ENCODE results near the gene BLACAT1.

BLACAT1 gene

DNA sequence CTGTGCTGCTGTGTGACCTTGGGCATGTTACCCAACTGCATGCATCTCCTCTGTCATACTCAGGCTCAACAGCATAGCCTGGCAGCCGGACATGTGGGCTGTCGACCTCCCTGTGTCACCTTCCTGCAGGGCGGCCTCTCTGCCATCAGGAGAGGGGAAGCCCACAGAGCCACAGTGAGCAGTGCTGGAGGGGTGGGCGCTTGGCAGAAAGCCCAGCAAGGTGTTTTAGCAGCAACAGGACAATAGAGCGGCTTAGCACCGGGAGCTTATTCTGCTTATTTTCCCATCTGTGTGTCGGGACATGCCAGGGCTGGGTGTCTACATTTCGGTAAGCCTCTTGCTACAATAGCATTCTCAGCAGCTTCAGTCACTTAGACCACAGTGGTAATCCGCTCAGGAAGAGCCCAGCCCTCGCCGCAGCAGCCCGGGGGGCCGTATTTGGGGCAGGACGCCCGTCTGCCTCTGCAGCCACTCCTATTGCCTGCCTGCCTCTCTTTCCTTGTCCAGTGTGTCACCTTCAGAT, 25.8 kb upstream of the BLACAT1 start:
- no peak for ATAC-seq
- no peak for TF ChIP-seq ZNF70 (CRISPR knock-in tag; IDR thresholded peaks at IDR 0.05)
- no peak for TF ChIP-seq PPARA (CRISPR knock-in tag; IDR thresholded peaks at IDR 0.05; ENCODE audit: borderline replicate concordance)
- no peak for TF ChIP-seq BACH2 (CRISPR knock-in tag; IDR thresholded peaks at IDR 0.05; ENCODE audit: borderline replicate concordance)
- TF ChIP-seq RARB (CRISPR knock-in tag; IDR thresholded peaks at IDR 0.05) = no peak
- TF ChIP-seq GLIS3 (CRISPR knock-in tag; IDR thresholded peaks at IDR 0.05) = no peak
- TF ChIP-seq, protein P1, sequence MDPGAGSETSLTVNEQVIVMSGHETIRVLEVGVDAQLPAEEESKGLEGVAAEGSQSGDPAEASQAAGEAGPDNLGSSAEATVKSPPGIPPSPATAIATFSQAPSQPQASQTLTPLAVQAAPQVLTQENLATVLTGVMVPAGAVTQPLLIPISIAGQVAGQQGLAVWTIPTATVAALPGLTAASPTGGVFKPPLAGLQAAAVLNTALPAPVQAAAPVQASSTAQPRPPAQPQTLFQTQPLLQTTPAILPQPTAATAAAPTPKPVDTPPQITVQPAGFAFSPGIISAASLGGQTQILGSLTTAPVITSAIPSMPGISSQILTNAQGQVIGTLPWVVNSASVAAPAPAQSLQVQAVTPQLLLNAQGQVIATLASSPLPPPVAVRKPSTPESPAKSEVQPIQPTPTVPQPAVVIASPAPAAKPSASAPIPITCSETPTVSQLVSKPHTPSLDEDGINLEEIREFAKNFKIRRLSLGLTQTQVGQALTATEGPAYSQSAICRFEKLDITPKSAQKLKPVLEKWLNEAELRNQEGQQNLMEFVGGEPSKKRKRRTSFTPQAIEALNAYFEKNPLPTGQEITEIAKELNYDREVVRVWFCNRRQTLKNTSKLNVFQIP (CRISPR knock-in tag; IDR thresholded peaks at IDR 0.05; ENCODE audit: borderline replicate concordance, low read depth) = no peak
- TF ChIP-seq ISL1 (CRISPR knock-in tag; IDR thresholded peaks at IDR 0.05) = no peak
- TF ChIP-seq SNAI2 (CRISPR knock-in tag; IDR thresholded peaks at IDR 0.05) = no peak
- TF ChIP-seq TCF4 (CRISPR knock-in tag; IDR thresholded peaks at IDR 0.05; ENCODE audit: borderline replicate concordance) = no peak
- TF ChIP-seq ZC3H10 (CRISPR knock-in tag; IDR thresholded peaks at IDR 0.05) = no peak
- no peak for TF ChIP-seq ZNF8 (CRISPR knock-in tag; IDR thresholded peaks at IDR 0.05)
- no peak for TF ChIP-seq ZFP3 (CRISPR knock-in tag; IDR thresholded peaks at IDR 0.05)
- TF ChIP-seq ESRRG (CRISPR knock-in tag; IDR thresholded peaks at IDR 0.05) = no peak
- TF ChIP-seq, protein P2, sequence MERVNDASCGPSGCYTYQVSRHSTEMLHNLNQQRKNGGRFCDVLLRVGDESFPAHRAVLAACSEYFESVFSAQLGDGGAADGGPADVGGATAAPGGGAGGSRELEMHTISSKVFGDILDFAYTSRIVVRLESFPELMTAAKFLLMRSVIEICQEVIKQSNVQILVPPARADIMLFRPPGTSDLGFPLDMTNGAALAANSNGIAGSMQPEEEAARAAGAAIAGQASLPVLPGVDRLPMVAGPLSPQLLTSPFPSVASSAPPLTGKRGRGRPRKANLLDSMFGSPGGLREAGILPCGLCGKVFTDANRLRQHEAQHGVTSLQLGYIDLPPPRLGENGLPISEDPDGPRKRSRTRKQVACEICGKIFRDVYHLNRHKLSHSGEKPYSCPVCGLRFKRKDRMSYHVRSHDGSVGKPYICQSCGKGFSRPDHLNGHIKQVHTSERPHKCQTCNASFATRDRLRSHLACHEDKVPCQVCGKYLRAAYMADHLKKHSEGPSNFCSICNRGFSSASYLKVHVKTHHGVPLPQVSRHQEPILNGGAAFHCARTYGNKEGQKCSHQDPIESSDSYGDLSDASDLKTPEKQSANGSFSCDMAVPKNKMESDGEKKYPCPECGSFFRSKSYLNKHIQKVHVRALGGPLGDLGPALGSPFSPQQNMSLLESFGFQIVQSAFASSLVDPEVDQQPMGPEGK (CRISPR knock-in tag; IDR thresholded peaks at IDR 0.05; ENCODE audit: borderline replicate concordance) = no peak
- TF ChIP-seq, protein P3, sequence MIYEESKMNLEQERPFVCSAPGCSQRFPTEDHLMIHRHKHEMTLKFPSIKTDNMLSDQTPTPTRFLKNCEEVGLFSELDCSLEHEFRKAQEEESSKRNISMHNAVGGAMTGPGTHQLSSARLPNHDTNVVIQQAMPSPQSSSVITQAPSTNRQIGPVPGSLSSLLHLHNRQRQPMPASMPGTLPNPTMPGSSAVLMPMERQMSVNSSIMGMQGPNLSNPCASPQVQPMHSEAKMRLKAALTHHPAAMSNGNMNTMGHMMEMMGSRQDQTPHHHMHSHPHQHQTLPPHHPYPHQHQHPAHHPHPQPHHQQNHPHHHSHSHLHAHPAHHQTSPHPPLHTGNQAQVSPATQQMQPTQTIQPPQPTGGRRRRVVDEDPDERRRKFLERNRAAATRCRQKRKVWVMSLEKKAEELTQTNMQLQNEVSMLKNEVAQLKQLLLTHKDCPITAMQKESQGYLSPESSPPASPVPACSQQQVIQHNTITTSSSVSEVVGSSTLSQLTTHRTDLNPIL (CRISPR knock-in tag; IDR thresholded peaks at IDR 0.05; ENCODE audit: low read depth) = no peak
- TF ChIP-seq OSR1 (CRISPR knock-in tag; IDR thresholded peaks at IDR 0.05) = no peak

DNA sequence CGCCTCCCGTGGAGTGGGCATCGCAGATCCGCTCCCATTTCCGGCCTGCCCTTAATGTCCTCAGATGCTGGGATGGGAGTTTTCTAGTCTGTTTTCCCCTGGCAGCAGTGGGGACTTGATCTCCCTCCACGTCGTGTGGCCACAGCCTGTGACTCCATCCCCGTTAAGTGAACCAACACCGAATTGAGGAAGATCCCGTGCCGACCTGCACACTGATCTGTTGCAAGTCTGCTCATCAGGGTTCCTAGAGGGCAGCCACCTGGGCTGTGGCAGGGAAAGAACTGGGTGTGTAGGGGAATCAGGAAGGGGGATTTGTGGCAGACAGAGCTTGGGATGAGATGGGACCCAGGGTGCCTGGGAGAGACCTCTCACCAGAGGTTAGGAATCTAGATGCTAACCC, 25.4 kb upstream of the BLACAT1 start:
- no peak for ATAC-seq
- TF ChIP-seq, protein P4, sequence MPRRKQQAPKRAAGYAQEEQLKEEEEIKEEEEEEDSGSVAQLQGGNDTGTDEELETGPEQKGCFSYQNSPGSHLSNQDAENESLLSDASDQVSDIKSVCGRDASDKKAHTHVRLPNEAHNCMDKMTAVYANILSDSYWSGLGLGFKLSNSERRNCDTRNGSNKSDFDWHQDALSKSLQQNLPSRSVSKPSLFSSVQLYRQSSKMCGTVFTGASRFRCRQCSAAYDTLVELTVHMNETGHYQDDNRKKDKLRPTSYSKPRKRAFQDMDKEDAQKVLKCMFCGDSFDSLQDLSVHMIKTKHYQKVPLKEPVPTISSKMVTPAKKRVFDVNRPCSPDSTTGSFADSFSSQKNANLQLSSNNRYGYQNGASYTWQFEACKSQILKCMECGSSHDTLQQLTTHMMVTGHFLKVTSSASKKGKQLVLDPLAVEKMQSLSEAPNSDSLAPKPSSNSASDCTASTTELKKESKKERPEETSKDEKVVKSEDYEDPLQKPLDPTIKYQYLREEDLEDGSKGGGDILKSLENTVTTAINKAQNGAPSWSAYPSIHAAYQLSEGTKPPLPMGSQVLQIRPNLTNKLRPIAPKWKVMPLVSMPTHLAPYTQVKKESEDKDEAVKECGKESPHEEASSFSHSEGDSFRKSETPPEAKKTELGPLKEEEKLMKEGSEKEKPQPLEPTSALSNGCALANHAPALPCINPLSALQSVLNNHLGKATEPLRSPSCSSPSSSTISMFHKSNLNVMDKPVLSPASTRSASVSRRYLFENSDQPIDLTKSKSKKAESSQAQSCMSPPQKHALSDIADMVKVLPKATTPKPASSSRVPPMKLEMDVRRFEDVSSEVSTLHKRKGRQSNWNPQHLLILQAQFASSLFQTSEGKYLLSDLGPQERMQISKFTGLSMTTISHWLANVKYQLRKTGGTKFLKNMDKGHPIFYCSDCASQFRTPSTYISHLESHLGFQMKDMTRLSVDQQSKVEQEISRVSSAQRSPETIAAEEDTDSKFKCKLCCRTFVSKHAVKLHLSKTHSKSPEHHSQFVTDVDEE (CRISPR knock-in tag; IDR thresholded peaks at IDR 0.05) = no peak
- TF ChIP-seq ZC3H10 (CRISPR knock-in tag; IDR thresholded peaks at IDR 0.05) (no peak), GLIS3 (CRISPR knock-in tag; IDR thresholded peaks at IDR 0.05) (no peak), ZFP30 (CRISPR knock-in tag; IDR thresholded peaks at IDR 0.05) (no peak), BACH2 (CRISPR knock-in tag; IDR thresholded peaks at IDR 0.05; ENCODE audit: borderline replicate concordance) (no peak), ZNF8 (CRISPR knock-in tag; IDR thresholded peaks at IDR 0.05) (no peak), TOX (CRISPR knock-in tag; IDR thresholded peaks at IDR 0.05; ENCODE audit: borderline replicate concordance) (no peak), SNAI2 (CRISPR knock-in tag; IDR thresholded peaks at IDR 0.05) (no peak), ZFP3 (CRISPR knock-in tag; IDR thresholded peaks at IDR 0.05) (no peak), ESRRG (CRISPR knock-in tag; IDR thresholded peaks at IDR 0.05) (no peak), ARNTL (CRISPR knock-in tag; IDR thresholded peaks at IDR 0.05; ENCODE audit: borderline replicate concordance, low read depth) (no peak), PPARA (CRISPR knock-in tag; IDR thresholded peaks at IDR 0.05; ENCODE audit: borderline replicate concordance) (no peak), TCF4 (CRISPR knock-in tag; IDR thresholded peaks at IDR 0.05; ENCODE audit: borderline replicate concordance) (no peak)
- TF ChIP-seq, protein P2 (CRISPR knock-in tag; IDR thresholded peaks at IDR 0.05; ENCODE audit: borderline replicate concordance) = no peak
- TF ChIP-seq, protein P5, sequence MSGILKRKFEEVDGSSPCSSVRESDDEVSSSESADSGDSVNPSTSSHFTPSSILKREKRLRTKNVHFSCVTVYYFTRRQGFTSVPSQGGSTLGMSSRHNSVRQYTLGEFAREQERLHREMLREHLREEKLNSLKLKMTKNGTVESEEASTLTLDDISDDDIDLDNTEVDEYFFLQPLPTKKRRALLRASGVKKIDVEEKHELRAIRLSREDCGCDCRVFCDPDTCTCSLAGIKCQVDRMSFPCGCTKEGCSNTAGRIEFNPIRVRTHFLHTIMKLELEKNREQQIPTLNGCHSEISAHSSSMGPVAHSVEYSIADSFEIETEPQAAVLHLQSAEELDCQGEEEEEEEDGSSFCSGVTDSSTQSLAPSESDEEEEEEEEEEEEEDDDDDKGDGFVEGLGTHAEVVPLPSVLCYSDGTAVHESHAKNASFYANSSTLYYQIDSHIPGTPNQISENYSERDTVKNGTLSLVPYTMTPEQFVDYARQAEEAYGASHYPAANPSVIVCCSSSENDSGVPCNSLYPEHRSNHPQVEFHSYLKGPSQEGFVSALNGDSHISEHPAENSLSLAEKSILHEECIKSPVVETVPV (CRISPR knock-in tag; IDR thresholded peaks at IDR 0.05) = no peak
- TF ChIP-seq, protein P3 (CRISPR knock-in tag; IDR thresholded peaks at IDR 0.05; ENCODE audit: low read depth) = no peak
